Measurements from ENCODE around the gene TAF4. TPM values are rescaled to one million over a fixed set of nuclear protein-coding genes. Genes with fewer than 3 reads are reported as not detected.

TAF4 gene
- total RNA-seq, 1 experiment from 2014 or later: 64.3 TPM

GRCh38 chr20:61929971-61930666, 135.6 kb downstream of the TAF4 start:
- intact Hi-C loops (cut with micrococcal nuclease; ENCODE audit: unreplicated experiment): no loop called here
- H3K27ac Mint-ChIP-seq (ENCODE audit: unreplicated experiment): no peak overlapping the region
- BruUV-seq (replicated peaks): no TSS peak

DNA sequence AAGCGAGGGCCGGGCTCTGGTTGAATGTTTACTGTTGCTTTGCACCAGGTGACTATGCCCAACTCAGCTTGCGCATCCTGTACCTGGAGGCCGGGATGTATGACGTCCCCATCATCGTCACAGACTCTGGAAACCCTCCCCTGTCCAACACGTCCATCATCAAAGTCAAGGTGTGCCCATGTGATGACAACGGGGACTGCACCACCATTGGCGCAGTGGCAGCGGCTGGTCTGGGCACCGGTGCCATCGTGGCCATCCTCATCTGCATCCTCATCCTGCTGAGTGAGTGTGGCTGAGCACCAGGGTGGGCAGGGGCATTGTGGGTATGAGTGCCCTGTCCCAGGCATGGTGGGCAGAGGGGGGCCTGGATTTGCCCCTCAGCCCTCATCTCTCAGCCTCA, 136.1 kb downstream of the TAF4 start:
- intact Hi-C loops (cut with micrococcal nuclease; ENCODE audit: unreplicated experiment): no loop called here
- Mint-ChIP-seq H3K27me3 (ENCODE audit: unreplicated experiment) (peaks cover 16% of the 10 kb centered on the region), H3K27ac (ENCODE audit: unreplicated experiment) (no peak overlapping the region), H3K4me1 (ENCODE audit: low read depth, unreplicated experiment) (peaks cover 10% of the 10 kb centered on the region), H3K9me3 (ENCODE audit: low read depth, unreplicated experiment) (no peaks in the 10 kb centered on the region), H3K4me3 (ENCODE audit: low read depth, unreplicated experiment) (no peak overlapping the region), H3K36me3 (ENCODE audit: insufficient read depth, unreplicated experiment) (peaks cover 17% of the 10 kb centered on the region)
- no peak for DNase-seq
- no TSS peak for BruUV-seq (replicated peaks)
- TF ChIP-seq CTCF (IDR thresholded peaks at IDR 0.05; ENCODE audit: unreplicated experiment): no peak
- CTCF ChIA-PET: no interaction called here

More at GRCh38 chr20:61929971-61930666, 135.6 kb downstream of the TAF4 start:
- TF ChIP-seq CTCF (IDR thresholded peaks at IDR 0.05; ENCODE audit: unreplicated experiment): no peak
- no peaks in the 10 kb centered on the region for H3K9me3 Mint-ChIP-seq (ENCODE audit: low read depth, unreplicated experiment)
- CTCF ChIA-PET: no interaction called here
- H3K36me3 Mint-ChIP-seq (ENCODE audit: insufficient read depth, unreplicated experiment): peaks cover 12% of the 10 kb centered on the region
- H3K4me3 Mint-ChIP-seq (ENCODE audit: low read depth, unreplicated experiment): no peak overlapping the region
- no peak for DNase-seq
- peaks cover 10% of the 10 kb centered on the region for H3K4me1 Mint-ChIP-seq (ENCODE audit: low read depth, unreplicated experiment)
- H3K27me3 Mint-ChIP-seq (ENCODE audit: unreplicated experiment): peaks cover 16% of the 10 kb centered on the region

- Mint-ChIP-seq H3K27me3 (ENCODE audit: unreplicated experiment) (peaks cover 23% of the 10 kb centered on the region), H3K36me3 (ENCODE audit: insufficient read depth, unreplicated experiment) (peaks cover 11% of the 10 kb centered on the region), H3K9me3 (ENCODE audit: low read depth, unreplicated experiment) (no peaks in the 10 kb centered on the region), H3K4me1 (ENCODE audit: low read depth, unreplicated experiment) (peaks cover 10% of the 10 kb centered on the region), H3K4me3 (ENCODE audit: low read depth, unreplicated experiment) (no peak overlapping the region), H3K27ac (ENCODE audit: unreplicated experiment) (no peak overlapping the region)
- no peak for TF ChIP-seq CTCF (IDR thresholded peaks at IDR 0.05; ENCODE audit: unreplicated experiment)
- no TSS peak for BruUV-seq (replicated peaks)
- CTCF ChIA-PET: no interaction called here
- intact Hi-C loops (cut with micrococcal nuclease; ENCODE audit: unreplicated experiment): no loop called here
- no peak for DNase-seq
These were observed 137.7 kb downstream of the TAF4 start for GRCh38 chr20:61927826-61928541.

- CTCF ChIA-PET: no interaction called here
- H3K4me1 Mint-ChIP-seq (ENCODE audit: low read depth, unreplicated experiment): peaks cover 10% of the 10 kb centered on the region
- no TSS peak for BruUV-seq (replicated peaks)
These were observed 138.4 kb downstream of the TAF4 start for GRCh38 chr20:61927193-61927825.

More at GRCh38 chr20:61927193-61927825, 138.4 kb downstream of the TAF4 start:
- intact Hi-C loops (cut with micrococcal nuclease; ENCODE audit: unreplicated experiment): no loop called here
- Mint-ChIP-seq H3K27me3 (ENCODE audit: unreplicated experiment) (peaks cover 30% of the 10 kb centered on the region), H3K27ac (ENCODE audit: unreplicated experiment) (no peak overlapping the region), H3K36me3 (ENCODE audit: insufficient read depth, unreplicated experiment) (peaks cover 11% of the 10 kb centered on the region), H3K9me3 (ENCODE audit: low read depth, unreplicated experiment) (no peaks in the 10 kb centered on the region), H3K4me3 (ENCODE audit: low read depth, unreplicated experiment) (no peak overlapping the region)
- no peak for TF ChIP-seq CTCF (IDR thresholded peaks at IDR 0.05; ENCODE audit: unreplicated experiment)
- no peak for DNase-seq
